Osteoblast (primary cell): ENCODE data around the gene IRGC. TPM values are rescaled to one million over a fixed set of nuclear protein-coding genes. Genes with fewer than 3 reads are reported as not detected.

Experiments used
- DNase-seq: peaks from one replicate; pipeline ENCODE4 v3.0.0; 2011; ENCODE audit warnings: low spot score, mixed read lengths; ENCODE audit not compliant: insufficient read length; ENCODE audit errors: missing footprints
- H2AFZ ChIP-seq: 2 replicates; pipeline ENCODE4 v1.6.0; 2011; ENCODE audit warnings: mild to moderate bottlenecking, low read length
- H3K27ac ChIP-seq: 2 replicates; pipeline ENCODE4 v1.5.1; 2011; ENCODE audit warnings: mild to moderate bottlenecking, low read depth, low read length, moderate library complexity
- H3K27me3 ChIP-seq: 2 replicates; pipeline ENCODE4 v1.6.0; 2012; ENCODE audit warnings: mild to moderate bottlenecking, control low read depth, inconsistent platforms, low read length, moderate library complexity; ENCODE audit not compliant: insufficient read depth
- H3K36me3 ChIP-seq: 2 replicates; pipeline ENCODE4 v1.5.1; 2011; ENCODE audit warnings: mild to moderate bottlenecking, low read length, control low read depth, moderate library complexity; ENCODE audit not compliant: insufficient read depth
- H3K4me1 ChIP-seq: 2 replicates; pipeline ENCODE4 v1.5.1; 2011; ENCODE audit warnings: mild to moderate bottlenecking, low read length, control low read depth, moderate library complexity; ENCODE audit not compliant: insufficient read depth
- H3K4me2 ChIP-seq: 2 replicates; pipeline ENCODE4 v1.6.0; 2011; ENCODE audit warnings: mild to moderate bottlenecking, low read length; ENCODE audit not compliant: insufficient read depth
- H3K4me3 ChIP-seq: fragments of 200-600 bp; sonication (generic); 3 replicates; pipeline ENCODE4 v1.5.1; 2012; ENCODE audit warnings: mild to moderate bottlenecking, low read length, inconsistent platforms; ENCODE audit not compliant: insufficient read depth
- H3K79me2 ChIP-seq: 2 replicates; pipeline ENCODE4 v1.6.0; 2012; ENCODE audit warnings: mild to moderate bottlenecking, low read length, control low read depth, inconsistent platforms; ENCODE audit not compliant: insufficient read depth
- H3K9me3 ChIP-seq: 2 replicates; pipeline ENCODE4 v1.5.1; 2011; ENCODE audit warnings: low read depth, low read length, control low read depth
- H4K20me1 ChIP-seq: 2 replicates; pipeline ENCODE4 v1.6.0; 2012; ENCODE audit warnings: mild to moderate bottlenecking, low read length, control low read depth; ENCODE audit not compliant: insufficient read depth
- total RNA-seq: library from RNA; depleted of rRNA; stranded (reverse); fragments of >200 nt; gene quantifications from 2 replicates; pipeline ENCODE4 v1.2.3, GENCODE V29; 2012
- TF ChIP-seq, protein P1 (sequence below): IDR thresholded peaks from 2 replicates; pipeline ENCODE4 v1.5.1; 2011; ENCODE audit warnings: mild to moderate bottlenecking, low read depth, low read length, moderate library complexity; ENCODE audit errors: extremely low read depth

The IRGC gene
- total RNA-seq, 1 donor = not detected

DNA sequence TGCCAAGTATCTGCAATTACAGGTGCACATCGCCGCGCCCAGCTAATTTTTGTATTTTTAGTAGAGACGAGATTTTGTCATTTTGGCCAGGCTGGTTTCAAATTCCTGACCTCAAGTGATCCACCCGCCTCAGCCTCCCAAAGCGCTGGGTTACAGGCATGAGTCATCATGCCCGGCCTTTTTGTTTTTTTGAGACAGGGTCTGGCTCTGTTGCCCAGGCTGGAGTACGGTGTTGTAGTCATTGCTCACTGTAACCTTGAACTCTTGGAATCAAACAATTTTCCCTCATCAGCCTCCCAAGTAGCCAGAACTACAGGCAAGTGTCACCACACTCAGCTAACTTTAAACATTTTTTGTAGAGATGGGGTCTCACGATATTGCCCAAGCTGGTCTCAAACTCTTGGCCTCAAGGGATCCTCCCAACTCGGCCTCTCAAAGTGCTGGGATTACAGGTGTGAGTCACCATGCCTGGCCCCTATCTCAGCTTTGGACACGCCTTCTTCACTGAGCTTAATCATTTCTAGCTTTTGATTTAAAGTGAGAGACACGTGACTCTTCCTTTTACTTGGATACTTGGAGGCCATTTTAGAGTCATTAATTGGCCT lies 4.0 kb upstream of the IRGC start:
- no peaks in the 10 kb centered on the region for H3K4me1 ChIP-seq

DNA sequence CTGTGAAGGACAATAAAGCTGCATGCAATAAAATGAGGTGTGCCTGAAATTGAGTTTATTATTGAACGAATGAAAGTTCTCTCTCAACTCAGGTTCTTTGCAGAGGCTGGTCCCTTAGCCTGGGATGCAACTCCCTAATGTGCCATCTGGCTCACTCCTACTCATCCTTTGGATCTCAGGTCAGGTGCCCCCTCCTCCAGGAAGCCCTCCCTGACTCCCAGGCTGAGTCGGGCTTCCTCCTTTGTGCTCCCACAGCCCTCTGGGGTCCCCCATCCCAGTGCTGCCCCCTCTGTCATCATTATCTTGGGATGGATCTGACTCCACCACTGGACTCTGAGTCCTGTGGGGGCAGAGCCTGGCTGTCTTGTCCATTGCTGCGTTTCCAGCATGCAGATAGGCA lies 2.7 kb upstream of the IRGC start:
- H3K36me3 ChIP-seq = no peaks in the 10 kb centered on the region
- H3K27me3 ChIP-seq = no peaks in the 10 kb centered on the region
- H4K20me1 ChIP-seq = no peaks in the 10 kb centered on the region
- no peaks in the 10 kb centered on the region for H3K79me2 ChIP-seq
- no peak overlapping the region for H3K4me3 ChIP-seq
- no peak overlapping the region for H3K4me2 ChIP-seq
- H3K4me1 ChIP-seq = no peaks in the 10 kb centered on the region
- peaks cover 5% of the 10 kb centered on the region for H3K9me3 ChIP-seq
- TF ChIP-seq, protein P1, sequence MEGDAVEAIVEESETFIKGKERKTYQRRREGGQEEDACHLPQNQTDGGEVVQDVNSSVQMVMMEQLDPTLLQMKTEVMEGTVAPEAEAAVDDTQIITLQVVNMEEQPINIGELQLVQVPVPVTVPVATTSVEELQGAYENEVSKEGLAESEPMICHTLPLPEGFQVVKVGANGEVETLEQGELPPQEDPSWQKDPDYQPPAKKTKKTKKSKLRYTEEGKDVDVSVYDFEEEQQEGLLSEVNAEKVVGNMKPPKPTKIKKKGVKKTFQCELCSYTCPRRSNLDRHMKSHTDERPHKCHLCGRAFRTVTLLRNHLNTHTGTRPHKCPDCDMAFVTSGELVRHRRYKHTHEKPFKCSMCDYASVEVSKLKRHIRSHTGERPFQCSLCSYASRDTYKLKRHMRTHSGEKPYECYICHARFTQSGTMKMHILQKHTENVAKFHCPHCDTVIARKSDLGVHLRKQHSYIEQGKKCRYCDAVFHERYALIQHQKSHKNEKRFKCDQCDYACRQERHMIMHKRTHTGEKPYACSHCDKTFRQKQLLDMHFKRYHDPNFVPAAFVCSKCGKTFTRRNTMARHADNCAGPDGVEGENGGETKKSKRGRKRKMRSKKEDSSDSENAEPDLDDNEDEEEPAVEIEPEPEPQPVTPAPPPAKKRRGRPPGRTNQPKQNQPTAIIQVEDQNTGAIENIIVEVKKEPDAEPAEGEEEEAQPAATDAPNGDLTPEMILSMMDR = no peak
- no peak overlapping the region for H3K27ac ChIP-seq
- DNase-seq = peak; percentile 22
- no peak overlapping the region for H2AFZ ChIP-seq

More for the DNA sequence above, 4.0 kb upstream of the IRGC start:
- Histone ChIP-seq H3K27me3 (no peaks in the 10 kb centered on the region), H3K27ac (no peak overlapping the region), H3K79me2 (no peaks in the 10 kb centered on the region), H3K36me3 (no peaks in the 10 kb centered on the region), H4K20me1 (no peaks in the 10 kb centered on the region), H3K4me2 (no peak overlapping the region), H2AFZ (no peak overlapping the region), H3K4me3 (no peak overlapping the region), H3K9me3 (peaks cover 5% of the 10 kb centered on the region)
- no peak for DNase-seq
- TF ChIP-seq, protein P1 = no peak

DNA sequence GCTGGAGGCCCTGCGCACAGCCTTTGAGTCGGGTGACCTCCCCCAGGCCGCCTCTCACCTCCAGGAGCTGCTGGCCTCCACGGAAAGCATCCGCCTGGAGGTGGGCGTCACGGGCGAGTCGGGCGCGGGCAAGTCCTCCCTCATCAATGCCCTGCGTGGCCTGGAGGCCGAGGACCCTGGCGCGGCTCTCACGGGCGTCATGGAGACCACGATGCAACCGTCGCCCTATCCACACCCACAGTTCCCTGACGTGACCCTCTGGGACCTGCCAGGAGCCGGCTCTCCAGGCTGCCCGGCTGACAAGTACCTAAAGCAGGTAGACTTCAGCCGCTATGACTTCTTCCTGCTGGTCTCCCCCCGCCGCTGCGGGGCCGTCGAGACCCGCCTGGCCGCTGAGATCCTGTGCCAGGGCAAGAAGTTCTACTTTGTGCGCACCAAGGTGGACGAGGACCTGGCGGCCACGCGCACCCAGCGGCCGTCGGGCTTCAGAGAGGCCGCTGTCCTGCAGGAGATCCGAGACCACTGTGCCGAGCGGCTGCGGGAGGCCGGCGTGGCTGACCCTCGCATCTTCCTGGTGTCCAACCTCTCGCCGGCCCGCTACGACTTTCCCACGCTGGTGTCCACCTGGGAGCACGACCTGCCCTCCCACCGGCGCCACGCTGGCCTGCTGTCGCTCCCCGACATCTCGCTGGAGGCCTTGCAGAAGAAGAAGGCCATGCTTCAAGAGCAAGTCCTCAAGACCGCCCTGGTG lies 2.9 kb downstream of the IRGC start:
- no peaks in the 10 kb centered on the region for H3K36me3 ChIP-seq
- no peak overlapping the region for H3K27ac ChIP-seq
- H3K4me3 ChIP-seq = no peak overlapping the region
- H3K27me3 ChIP-seq = no peaks in the 10 kb centered on the region
- H3K79me2 ChIP-seq = no peaks in the 10 kb centered on the region
- no peaks in the 10 kb centered on the region for H3K4me1 ChIP-seq
- DNase-seq = no peak
- H4K20me1 ChIP-seq = no peaks in the 10 kb centered on the region
- H2AFZ ChIP-seq = no peak overlapping the region
- TF ChIP-seq, protein P1 = no peak
- no peaks in the 10 kb centered on the region for H3K9me3 ChIP-seq
- no peak overlapping the region for H3K4me2 ChIP-seq

DNA sequence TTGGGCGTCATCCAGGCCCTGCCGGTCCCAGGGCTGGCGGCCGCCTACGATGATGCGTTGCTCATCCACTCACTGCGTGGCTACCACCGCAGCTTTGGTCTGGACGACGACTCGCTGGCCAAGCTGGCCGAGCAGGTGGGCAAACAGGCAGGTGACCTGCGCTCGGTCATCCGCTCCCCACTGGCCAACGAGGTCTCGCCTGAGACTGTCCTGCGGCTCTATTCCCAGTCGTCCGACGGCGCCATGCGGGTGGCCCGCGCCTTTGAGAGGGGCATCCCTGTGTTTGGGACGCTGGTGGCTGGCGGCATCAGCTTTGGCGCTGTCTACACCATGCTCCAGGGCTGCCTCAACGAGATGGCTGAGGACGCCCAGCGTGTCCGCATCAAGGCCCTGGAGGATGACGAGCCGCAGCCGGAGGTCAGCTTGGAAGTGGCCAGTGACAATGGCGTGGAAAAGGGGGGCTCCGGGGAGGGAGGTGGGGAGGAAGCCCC lies 3.5 kb downstream of the IRGC start:
- Histone ChIP-seq H2AFZ (no peak overlapping the region), H3K79me2 (no peaks in the 10 kb centered on the region), H3K4me1 (no peaks in the 10 kb centered on the region), H3K36me3 (no peaks in the 10 kb centered on the region), H4K20me1 (no peaks in the 10 kb centered on the region), H3K9me3 (no peaks in the 10 kb centered on the region), H3K4me3 (no peak overlapping the region), H3K27me3 (no peaks in the 10 kb centered on the region), H3K27ac (no peak overlapping the region), H3K4me2 (no peak overlapping the region)
- no peak for DNase-seq
- TF ChIP-seq, protein P1 = no peak
